ENCODE results near the gene CHRD.

Gene CHRD

DNA sequence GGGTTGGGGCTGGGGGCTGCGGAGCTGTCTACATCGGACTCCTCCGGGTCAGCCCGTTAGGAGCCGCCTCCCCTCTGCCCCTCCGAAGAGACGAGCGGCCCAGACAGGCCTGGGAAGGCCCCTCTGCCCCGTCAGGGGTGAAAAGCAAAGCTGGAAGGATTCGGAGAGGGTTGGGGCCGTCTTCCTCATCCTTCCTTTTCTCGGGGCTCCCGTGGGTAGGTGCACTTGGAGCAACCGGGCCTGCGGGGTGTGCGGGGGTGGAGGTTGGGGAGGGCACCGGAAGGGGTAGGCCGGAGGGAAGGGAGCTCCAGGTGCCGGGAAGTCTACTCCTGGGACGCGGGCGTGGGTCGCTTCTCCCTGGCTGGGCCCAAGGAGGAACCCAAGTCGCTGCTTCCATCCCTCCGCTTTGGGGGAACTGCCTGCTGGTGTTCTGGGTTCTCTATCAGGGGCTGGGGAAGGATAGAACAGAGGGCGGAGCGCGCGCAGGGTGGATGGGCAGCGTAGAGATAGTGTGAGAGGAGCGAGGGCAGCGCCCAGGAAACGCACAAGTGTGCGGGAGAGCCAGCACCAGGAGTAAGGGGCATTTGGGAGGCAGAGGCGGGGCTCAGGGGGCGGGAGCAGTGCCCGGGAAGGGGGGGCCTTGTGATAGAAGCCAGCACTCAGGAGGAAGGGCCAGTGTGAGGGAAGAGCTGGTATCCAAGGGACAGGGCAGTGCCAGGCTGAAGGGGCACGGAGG is 17.8 kb upstream of the CHRD start:
- peak; percentile 62 for DNase-seq

DNA sequence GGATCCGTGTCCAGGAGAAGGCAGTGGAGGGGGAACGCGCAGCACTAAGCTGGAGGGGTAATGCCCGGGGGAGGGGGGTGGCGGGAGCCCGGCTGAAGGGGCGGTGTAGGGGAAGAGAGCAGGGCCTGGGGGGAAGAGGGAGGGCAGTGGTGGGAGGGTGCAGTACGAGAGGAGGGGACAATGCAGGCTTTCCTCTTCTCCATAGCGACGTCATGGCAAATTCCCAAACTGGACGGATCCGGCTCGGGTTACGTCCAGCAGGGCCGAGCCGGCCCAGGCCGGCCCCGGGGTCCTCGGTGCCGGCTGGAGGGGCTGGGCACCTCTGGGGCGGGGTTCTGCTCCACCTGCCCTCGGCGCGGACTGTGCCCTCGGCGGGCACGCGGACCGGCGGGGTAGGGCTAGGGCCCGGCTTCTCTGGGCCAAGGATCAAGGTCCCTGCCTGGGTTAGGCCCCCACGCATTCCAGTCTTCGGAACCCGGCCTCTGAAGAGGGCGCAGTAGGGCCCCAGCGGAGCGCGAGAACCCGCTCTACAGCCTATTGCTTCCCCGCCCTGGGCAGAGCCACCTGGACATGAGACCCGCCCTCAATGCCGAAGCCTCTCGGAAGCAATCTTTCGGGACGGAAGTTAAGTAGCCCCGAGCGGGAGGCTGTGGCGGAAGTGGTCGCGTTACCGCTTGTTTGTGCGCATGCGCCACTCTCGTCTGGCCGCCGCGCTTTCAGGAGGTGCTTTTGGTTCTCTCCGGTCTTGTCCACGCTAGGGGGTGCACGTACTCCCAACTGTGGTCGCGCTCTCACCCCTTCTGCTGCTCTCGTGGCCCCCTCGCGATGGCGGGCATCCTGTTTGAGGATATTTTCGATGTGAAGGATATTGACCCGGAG is 16.9 kb upstream of the CHRD start:
- peak; percentile 94 for DNase-seq

DNA sequence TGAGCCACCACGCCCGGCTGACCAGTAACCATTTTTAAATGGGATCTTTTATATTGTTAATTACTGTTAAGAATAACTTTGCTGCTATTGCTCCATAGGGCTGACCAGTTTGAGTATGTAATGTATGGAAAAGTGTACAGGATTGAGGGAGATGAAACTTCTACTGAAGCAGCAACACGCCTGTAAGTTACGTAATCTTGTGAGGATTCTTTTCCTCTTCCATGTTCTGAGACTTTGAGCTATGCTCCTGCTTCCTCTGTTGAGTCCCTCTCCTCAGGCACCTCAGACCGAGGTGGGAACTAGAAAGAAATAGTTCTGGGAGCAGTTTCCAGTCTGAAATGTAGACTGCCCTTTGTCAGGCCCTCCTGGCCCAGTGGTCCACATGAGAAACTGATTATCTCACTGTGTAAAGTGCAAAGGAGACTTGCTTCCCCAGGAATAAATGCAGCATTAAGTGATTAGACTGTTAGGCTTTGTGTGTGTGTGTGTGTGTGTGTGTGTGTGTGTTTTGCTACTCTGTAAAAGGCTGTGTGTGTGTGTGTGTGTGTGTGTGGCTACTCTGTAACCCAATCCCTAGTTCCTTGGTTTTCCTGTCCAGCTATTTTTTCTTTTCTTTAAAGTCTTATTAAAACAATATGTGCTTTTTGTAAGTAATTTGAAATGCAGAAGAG is 13.1 kb upstream of the CHRD start:
- DNase-seq = no peak

DNA sequence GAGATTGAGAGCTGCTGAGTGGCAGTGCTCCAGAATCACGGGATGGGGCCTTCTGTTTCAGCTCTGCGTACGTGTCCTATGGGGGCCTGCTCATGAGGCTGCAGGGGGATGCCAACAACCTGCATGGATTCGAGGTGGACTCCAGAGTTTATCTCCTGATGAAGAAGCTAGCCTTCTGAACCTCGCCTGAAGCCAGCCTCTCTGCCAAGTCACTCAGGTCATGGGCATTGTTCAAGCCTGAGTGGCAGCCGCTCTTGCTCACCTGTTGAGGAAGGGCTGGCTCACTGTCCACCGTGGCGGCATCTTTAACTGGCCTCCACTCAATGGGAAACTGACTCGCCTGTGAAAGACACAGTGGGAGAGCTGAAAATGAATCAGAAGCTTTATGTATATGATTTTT is 11.7 kb upstream of the CHRD start:
- no peak for DNase-seq

DNA sequence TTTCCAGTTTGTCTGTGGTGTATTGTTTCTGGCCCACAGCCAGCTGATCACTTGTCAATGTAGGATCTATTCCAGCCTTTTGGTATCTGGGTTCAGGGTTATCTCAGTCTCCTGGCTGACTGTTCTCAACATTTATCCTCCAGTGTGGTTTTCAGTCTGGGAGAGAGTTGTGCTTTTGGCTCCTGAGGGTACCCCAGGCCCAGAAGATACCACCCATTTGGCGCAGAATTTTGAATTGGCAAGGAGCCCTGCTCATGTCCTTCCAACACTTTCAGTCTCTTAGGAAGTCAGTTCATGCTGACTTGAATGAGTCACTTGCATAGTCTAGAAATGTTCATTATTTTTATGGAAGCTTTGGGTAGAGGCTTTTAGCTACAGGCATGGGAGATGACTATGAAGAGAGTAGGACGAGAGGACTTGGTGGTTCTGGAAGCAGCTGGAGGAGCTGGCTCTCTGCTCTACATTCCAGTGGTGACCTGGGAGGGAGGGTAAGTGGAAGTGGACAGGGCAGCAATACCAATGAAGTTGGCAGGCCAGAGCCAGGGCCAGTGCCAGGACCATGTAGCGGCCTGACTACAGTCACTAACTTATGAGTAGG is 11.2 kb upstream of the CHRD start:
- DNase-seq = no peak

DNA sequence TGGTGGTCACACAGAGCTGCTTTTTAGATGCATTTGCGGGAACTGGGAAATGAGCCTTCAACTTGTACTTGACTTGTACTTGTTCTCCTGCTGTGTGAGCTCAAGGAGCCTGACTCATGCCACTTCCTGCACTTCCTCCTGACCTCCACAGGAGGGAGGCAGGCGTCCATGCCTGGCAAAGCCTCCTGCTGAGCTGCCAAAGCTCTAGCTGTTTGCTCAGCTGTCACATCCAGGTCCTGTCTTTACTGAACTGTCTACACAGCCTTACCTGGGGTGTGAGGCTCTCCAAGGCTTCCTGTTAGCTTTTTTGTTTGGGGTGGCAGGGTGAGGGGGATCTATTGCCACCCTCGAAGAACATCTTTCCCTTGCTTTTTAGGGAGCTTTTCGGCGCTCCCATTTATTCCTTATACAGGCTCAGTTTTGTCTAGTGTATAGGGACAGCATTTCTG is 8.3 kb upstream of the CHRD start:
- no peak for DNase-seq

DNA sequence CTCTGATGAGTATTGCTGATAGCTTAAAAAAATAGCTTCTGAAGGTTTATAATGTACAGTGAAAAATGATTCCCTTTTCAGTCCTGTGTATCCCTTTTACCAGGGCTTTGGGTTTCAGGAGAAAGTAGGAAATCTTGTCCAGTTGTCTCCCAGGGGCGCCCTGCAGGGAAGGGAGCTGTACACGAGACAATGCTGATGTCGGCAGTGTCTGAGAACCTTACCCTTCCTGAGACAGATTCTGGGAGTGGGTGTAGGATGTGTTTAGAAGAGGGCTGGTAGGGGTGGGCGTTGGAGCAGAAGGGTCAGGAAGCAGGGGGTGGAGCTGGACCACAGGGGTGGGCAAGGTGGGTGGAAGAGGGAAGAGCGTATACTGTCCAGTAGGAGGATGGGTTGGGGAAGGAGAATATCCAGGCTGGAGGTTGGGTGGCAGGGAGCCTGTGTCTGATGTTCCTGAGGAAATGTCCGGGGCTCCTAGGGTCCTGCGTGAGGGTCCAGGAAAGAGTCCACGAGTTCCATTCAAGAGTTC is 7.5 kb upstream of the CHRD start:
- no peak for DNase-seq

DNA sequence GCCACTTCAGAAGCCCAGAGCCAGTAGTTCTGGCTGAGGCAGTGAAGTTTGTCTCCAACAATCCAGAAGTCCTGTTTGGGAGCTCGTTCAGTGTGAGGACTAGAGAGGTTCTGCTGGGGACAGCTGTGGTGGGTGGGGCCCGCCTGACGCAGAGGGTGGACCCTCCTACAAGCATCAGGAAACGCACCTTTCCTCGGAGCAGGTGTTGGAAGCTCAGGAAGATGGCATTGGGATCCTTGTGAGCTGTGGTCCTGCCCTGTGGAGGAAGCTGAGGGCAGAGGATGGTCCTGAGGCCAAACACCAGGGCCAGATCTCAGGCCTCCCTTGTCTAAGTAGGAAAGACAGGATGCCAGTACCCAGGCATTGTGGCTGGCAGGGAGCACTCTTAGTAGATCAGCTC is 6.9 kb upstream of the CHRD start:
- no peak for DNase-seq

DNA sequence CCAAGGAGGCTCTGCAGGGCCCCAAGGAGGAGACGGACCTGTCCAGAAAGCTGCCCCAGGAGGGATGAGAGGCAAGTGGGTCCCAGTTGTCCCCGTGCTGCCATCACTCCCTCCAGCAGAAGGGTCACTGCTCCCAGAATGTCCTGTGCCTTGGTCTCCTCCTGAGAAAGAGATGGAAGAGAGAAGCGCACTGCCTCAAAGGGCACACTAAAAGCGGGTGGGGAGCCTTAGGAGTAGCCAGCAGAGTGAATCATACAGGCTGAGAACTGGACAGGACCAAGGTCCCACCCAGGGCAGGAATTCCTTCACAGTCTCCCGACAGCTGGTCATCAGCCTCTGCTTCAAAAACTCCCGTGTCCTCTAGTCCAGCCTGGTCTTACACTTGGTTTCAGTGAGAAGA is 6.4 kb upstream of the CHRD start:
- no peak for DNase-seq

DNA sequence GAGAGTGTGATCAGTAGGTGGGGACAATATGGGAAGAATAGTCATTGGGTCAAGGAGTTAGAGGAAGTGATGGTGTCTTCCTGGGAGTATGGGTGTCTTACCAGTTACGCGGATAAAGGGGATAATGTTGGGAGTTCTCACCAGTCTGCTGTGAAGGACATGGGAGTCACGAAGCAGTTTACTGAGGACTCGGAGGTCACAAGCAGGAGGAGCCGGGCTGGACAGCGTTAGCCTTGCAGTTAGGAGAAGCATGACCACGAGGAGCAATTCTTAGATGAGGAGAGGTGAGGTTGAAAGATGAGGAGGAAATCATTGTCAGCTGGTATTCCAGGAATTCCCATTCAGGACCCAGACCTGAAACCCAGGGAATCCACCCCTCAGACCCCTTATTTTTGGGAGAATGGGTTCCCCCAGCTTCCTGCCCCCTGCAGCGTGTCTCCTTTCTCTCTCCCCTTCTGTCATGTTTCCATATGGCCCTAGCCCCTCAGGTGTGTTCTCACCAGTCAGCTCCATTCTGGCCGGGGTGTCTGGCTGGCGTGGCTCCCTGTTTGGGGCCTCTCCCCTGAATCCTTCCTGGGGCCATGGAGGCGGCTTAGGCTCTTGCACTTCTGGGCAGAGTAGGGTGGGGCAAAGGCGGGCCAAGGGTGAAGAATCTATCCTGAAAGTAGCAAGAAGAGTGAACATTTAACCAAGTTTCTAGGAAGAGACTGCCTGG is 4.0 kb upstream of the CHRD start:
- no peak for DNase-seq

DNA sequence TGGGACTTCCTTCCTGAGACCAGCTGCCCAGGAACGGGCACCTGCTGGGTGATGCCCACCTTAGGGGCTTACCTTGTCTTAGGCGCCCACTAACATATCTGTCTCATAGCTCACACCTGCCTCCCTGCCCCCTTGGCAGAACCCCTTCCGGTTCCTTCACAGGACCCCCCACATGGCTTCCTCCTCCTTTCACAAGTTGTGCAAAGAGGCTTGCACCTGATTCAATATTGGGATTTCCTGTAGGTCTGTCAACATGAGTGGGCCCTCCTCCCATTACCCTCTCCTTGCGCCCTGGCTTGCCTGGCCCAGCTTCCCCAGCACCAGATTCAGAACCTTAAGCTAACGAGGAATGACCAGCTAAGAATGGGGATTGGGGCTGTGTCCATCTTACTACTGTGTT is 2.5 kb upstream of the CHRD start:
- DNase-seq = no peak

DNA sequence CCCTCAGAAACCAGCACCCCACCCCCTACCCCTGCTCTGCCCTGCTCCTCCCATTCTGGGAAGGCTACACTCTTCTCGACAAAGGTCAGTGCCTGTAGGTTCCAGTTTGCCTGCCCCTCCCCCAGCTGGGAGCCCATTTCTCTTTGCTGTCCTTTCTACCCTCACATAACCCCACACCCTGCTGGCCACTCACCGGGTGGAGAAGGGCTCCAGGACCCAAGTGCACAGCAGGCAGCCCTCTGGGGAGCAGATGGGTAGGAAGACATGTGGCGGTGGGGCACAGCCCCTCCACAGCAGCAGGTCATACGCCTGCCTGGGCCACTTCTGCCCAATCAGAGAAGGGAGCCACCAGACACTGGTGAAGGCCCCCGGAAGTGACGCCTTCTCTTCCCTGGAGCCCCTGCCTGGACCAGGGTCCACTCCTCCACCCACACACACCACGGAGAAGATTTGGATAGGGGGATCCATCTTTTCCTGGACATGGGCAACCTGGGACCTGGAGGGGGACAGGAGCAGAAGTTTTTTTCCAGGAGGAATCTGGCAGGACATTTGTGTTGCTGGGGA is 1.9 kb upstream of the CHRD start, which contains the start of gene THPO:
Gene THPO (minus strand): TSS at position 326 of the 564 bp plus-strand sequence. CDS start 1,948 bp downstream, outside the sequence.
- no peak for DNase-seq

DNA sequence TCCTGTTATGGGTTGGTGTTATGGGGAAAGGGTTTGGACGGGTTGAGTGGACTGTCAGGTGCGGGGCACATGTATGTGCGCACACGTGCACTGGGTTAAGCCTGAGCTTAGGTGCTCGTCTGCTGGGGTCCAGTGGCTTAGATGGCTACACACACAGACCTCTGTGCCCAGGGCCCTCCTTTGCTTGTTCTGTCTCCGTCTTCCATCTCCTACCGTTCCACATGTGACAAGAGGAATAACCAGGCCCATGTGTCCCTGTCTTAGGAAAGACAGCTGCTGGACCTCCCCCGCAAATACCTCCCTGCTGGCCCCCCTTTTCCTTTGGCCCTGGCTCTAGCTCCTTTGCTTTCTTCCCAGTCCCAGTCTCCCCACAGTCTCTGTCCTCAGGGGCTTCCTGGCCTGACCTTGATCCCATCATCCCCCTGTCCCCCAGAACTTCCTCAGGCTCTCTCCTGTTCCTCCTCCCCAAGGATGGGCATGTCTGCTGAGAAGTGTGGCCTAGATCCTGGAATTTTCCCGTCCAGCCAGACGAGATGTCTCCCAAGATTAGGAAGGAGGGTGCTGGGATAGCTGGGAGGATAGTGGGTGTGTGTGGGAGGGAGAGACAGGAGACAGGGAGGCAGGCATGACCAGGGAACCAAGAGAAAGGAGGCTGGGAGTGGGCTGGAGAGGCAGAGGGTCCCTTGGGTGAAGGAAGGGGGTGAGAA is 1.1 kb upstream of the CHRD start:
- no peak for DNase-seq

DNA sequence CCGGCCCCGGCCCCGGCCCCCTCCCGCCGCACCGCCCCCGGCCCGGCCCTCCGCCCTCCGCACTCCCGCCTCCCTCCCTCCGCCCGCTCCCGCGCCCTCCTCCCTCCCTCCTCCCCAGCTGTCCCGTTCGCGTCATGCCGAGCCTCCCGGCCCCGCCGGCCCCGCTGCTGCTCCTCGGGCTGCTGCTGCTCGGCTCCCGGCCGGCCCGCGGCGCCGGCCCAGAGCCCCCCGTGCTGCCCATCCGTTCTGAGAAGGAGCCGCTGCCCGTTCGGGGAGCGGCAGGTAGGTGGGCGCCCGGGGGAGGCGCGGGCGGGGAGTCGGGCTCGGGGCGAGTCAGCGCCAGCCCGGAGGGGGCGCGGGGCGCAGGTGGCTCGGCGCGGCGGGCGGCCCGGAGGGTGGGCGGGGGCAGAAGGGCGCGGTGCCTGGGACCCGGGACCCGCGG is 352 bp downstream of the CHRD start:
- no peak for DNase-seq

DNA sequence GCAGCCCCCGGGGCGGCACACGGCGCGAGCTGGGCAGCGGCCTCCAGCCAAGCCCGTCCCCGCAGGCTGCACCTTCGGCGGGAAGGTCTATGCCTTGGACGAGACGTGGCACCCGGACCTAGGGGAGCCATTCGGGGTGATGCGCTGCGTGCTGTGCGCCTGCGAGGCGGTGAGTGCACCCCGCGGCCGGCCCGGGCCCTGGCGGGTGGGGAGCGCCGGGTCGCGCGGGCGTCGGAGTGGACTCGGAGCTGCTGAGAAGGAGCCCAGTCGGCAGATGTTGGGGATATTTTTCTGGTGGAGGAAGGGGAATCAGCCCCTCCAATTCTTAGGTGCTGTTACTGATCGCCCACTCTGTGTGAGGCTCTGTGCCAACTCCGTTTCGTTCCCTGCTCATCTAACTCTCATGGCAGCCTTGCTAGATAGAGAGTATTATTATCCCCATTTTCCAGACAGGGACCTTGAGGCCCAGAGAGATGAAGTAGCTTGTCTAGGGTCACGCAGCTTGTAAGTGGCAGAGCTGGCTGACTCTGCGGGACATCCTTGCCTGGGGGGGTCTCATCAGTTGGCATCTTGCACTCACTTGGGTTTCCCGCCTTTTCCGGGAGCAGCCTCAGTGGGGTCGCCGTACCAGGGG is 890 bp downstream of the CHRD start:
- no peak for DNase-seq

DNA sequence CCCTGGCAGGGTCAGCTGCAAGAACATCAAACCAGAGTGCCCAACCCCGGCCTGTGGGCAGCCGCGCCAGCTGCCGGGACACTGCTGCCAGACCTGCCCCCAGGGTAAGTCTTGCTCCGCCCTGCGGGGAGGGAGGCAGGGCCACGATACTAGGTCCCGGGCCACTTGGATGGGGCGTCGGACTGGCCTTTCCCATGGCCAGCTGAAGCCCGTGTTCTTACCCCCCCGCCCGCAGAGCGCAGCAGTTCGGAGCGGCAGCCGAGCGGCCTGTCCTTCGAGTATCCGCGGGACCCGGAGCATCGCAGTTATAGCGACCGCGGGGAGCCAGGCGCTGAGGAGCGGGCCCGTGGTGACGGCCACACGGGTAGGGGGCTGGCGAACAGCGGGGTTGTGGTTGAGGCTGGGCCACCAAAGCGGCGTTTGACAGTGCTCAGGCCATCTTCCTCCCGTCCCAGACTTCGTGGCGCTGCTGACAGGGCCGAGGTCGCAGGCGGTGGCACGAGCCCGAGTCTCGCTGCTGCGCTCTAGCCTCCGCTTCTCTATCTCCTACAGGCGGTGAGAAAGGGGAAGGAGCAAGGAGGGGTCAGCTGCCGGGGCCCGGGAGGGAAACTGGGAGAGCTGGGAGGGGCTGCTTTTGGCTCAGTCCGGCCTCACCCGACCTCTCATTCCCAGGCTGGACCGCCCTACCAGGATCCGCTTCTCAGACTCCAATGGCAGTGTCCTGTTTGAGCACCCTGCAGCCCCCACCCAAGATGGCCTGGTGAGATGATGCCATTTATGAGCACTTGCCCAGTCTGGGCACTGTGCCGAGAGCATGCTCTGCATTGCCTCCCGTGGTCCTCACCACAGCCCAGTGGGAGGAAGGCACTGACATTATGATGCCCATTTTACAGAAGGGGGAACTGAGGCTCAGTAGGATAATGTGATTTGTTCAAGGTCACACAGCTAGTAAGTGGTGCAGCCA is 1.7 kb downstream of the CHRD start:
- DNase-seq = no peak

DNA sequence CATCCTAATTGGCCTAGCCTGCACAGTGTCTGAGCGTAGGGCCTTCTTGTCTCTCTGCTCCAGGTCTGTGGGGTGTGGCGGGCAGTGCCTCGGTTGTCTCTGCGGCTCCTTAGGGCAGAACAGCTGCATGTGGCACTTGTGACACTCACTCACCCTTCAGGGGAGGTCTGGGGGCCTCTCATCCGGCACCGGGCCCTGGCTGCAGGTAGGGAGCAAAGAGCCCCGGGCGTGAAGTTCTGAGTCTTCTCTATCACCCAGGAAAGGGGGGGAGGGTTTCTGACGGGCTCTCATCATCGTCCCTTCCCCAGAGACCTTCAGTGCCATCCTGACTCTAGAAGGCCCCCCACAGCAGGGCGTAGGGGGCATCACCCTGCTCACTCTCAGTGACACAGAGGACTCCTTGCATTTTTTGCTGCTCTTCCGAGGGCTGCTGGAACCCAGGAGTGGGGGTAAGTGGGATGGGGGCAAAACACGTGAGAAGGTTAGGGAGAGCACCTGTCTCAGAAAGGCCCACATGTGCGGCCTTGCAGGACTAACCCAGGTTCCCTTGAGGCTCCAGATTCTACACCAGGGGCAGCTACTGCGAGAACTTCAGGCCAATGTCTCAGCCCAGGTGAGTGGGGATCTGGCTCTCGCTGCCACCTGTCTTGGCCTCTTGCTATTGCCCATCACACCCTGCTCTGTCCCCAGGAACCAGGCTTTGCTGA is 2.6 kb downstream of the CHRD start:
- DNase-seq = no peak

DNA sequence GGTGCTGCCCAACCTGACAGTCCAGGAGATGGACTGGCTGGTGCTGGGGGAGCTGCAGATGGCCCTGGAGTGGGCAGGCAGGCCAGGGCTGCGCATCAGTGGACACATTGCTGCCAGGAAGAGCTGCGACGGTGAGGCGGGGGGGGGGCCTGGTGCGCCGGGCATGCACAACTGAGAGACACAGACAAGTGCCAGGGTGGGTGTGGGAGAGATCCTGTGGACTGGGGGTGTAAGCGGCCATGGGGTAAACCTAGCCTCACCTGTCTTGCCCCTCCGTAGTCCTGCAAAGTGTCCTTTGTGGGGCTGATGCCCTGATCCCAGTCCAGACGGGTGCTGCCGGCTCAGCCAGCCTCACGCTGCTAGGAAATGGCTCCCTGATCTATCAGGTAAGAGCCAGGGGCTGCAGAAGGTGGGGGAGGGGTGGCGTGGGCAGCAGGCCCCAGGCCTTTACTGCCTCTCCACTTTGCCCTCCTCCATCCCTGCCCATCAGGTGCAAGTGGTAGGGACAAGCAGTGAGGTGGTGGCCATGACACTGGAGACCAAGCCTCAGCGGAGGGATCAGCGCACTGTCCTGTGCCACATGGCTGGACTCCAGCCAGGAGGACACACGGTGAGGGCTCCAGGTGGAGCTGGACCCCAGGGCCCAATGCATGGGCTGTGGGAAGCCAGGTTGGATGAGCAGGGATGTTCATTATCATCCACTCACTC is 3.3 kb downstream of the CHRD start:
- no peak for DNase-seq

Data from activated CD4-positive, CD25-positive, alpha-beta regulatory T cell treated with anti-CD3 and anti-CD28 coated beads, Interleukin-2, amount 50 U/mL, for 72 hours (primary cell).